Left ventricle myocardium inferior (tissue), 1 donor: ENCODE results near the gene PRKCZ. TPM values are rescaled to one million over a fixed set of nuclear protein-coding genes. Genes with fewer than 3 reads are reported as not detected.
"Not testable (repeated sequence)": the region's sequence is repeated elsewhere in the genome, so short reads cannot be mapped to it uniquely, and the experiment has no call there.

Experiments used
- DNase-seq: peaks from one replicate; pipeline ENCODE4 v3.0.0-alpha.2; 2020
- H3K27ac ChIP-seq: fragments of 200-600 bp; replicated peaks from 2 replicates; pipeline ENCODE4 v1.8.0; 2021
- H3K27me3 ChIP-seq: fragments of 200-600 bp; 2 replicates; pipeline ENCODE4 v1.8.0; 2021; ENCODE audit warnings: low read depth
- H3K36me3 ChIP-seq: fragments of 200-600 bp; 2 replicates; pipeline ENCODE4 v1.8.0; 2021
- H3K4me1 ChIP-seq: fragments of 200-600 bp; 2 replicates; pipeline ENCODE4 v1.8.0; 2021
- H3K4me3 ChIP-seq: fragments of 200-600 bp; 2 replicates; pipeline ENCODE4 v1.8.0; 2021; ENCODE audit warnings: mild to moderate bottlenecking, moderate library complexity
- H3K9me3 ChIP-seq: fragments of 200-600 bp; replicated peaks from 2 replicates; pipeline ENCODE4 v1.8.0; 2021
- CTCF ChIP-seq: fragments of 200-600 bp; IDR thresholded peaks from 2 replicates; pipeline ENCODE4 v1.8.0; 2021; ENCODE audit warnings: antibody characterized with exemption, mild to moderate bottlenecking, borderline replicate concordance
- intact Hi-C: fragments of 100-400 bp; cut with micrococcal nuclease; formaldehyde crosslinking; loops from one replicate; pipeline ENCODE4 v1.11.0; 2022
- total RNA-seq: library from RNA; stranded (reverse); fragmentation: NEBNext Ultra II Directional; extraction: Animal tissue kit (Norgen Biotek cat#: 25700); gene quantifications from one replicate; pipeline ENCODE4 v1.2.1, GENCODE V29; 2021
- donor health status: DM: no; HTN: yes; CAD: no; lungs with severe emphysema.

The PRKCZ gene
- total RNA-seq, 1 donor from 2014 or later = 19.1 TPM

- no peak overlapping the region for H3K27ac ChIP-seq
- H3K9me3 ChIP-seq = no peaks in the 10 kb centered on the region
- H3K4me1 ChIP-seq = peaks cover 11% of the 10 kb centered on the region
- intact Hi-C loops = no loop called here
- H3K27me3 ChIP-seq = no peaks in the 10 kb centered on the region
- H3K36me3 ChIP-seq = peaks cover 6% of the 10 kb centered on the region
- H3K4me3 ChIP-seq = no peak overlapping the region
- no peak for TF ChIP-seq CTCF
- peak; percentile 12 for DNase-seq
These were observed 93.7 kb downstream of the PRKCZ start for GRCh38 chr1:2143814-2144500.

- H3K27ac ChIP-seq = no peak overlapping the region
- intact Hi-C loops = no loop called here
- TF ChIP-seq CTCF = no peak
- H3K36me3 ChIP-seq = peaks cover 6% of the 10 kb centered on the region
- no peaks in the 10 kb centered on the region for H3K27me3 ChIP-seq
- no peaks in the 10 kb centered on the region for H3K9me3 ChIP-seq
- peak; percentile 6 for DNase-seq
- peaks cover 13% of the 10 kb centered on the region for H3K4me1 ChIP-seq
- H3K4me3 ChIP-seq = no peak overlapping the region
These were observed 94.4 kb downstream of the PRKCZ start for GRCh38 chr1:2144501-2145090.

- no peaks in the 10 kb centered on the region for H3K27me3 ChIP-seq
- H3K4me1 ChIP-seq = peaks cover 4% of the 10 kb centered on the region
- intact Hi-C loops = no loop called here
- no peak overlapping the region for H3K27ac ChIP-seq
- peak; percentile 12 for DNase-seq
- no peak for TF ChIP-seq CTCF
- H3K9me3 ChIP-seq = no peaks in the 10 kb centered on the region
- no peak overlapping the region for H3K4me3 ChIP-seq
- peaks cover 6% of the 10 kb centered on the region for H3K36me3 ChIP-seq
These were observed 96.0 kb downstream of the PRKCZ start for GRCh38 chr1:2145946-2146835.

GRCh38 chr1:2146836-2147517 lies 96.8 kb downstream of the PRKCZ start:
- peaks cover 4% of the 10 kb centered on the region for H3K4me1 ChIP-seq
- H3K27ac ChIP-seq = no peak overlapping the region
- no peak overlapping the region for H3K4me3 ChIP-seq
- H3K9me3 ChIP-seq = no peaks in the 10 kb centered on the region
- no peaks in the 10 kb centered on the region for H3K27me3 ChIP-seq
- H3K36me3 ChIP-seq = peaks cover 6% of the 10 kb centered on the region
- no peak for DNase-seq
- intact Hi-C loops = no loop called here
- TF ChIP-seq CTCF = no peak

- H3K27ac ChIP-seq, intact Hi-C loops, DNase-seq, H3K27me3 ChIP-seq, H3K9me3 ChIP-seq, H3K4me1 ChIP-seq, H3K4me3 ChIP-seq, H3K36me3 ChIP-seq: not testable (repeated sequence)
These were observed 97.7 kb downstream of the PRKCZ start for GRCh38 chr1:2147869-2148268.
